GM19023 (cell line): ENCODE data around the gene LRRC19.

Experiments
- ATAC-seq: cut with Tn5 transposase; IDR thresholded peaks from one replicate; pipeline ENCODE4 v1.9.1; 2021; ENCODE audit warnings: mild to moderate bottlenecking, moderate library complexity; ENCODE audit not compliant: unreplicated experiment

Gene LRRC19

GRCh38 chr9:27005491-27005890, at the start of gene LRRC19:
LRRC19 (minus strand) TSS chr9:27005672; CDS start chr9:26999694, 5,978 bp downstream.
- ATAC-seq, result no peak

DNA sequence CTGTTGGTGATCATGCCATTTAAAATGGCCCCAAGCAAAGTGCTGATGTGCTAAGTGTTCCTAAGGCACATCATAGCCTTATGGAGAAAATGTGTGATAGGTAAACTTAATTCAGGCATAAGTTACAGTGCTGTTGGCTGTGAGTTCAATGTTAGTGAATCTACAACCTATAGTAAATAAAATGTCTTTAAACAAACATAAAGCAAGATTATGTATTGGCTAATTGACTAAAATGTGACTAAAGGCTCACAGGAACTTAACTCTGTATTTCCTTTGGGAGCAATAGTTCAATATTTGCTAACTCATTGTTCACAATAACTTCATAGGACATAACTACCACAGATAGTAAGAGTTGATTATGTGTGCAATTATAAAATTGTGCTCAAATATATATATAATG, 49.4 kb upstream of the LRRC19 start:
- ATAC-seq, result no peak

GRCh38 chr9:27054125-27054524, 48.7 kb upstream of the LRRC19 start:
- no peak for ATAC-seq

- ATAC-seq, result no peak
Observed at GRCh38 chr9:27053369-27054022, 48.0 kb upstream of the LRRC19 start.

- ATAC-seq, result no peak
Observed at GRCh38 chr9:27047136-27047535, 41.7 kb upstream of the LRRC19 start.

DNA sequence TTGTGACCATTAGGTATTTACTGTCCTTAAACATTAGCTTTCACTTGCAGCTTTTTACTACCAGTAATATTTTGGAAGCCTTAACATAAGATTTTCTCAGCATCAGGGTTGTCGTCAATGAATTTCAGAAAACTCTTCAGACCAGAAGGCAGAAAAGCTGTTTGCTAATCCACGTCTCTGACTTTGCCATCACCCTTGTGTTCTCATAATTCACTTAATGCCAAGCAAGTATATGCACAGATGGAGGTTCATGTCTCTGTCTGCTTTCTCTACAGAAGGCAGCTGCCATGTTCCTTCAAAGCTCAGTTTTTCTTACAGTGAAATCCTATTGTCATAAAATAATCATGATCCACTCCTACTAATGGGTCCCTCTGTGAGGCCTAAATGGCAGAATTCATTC, 37.7 kb upstream of the LRRC19 start:
- no peak for ATAC-seq

DNA sequence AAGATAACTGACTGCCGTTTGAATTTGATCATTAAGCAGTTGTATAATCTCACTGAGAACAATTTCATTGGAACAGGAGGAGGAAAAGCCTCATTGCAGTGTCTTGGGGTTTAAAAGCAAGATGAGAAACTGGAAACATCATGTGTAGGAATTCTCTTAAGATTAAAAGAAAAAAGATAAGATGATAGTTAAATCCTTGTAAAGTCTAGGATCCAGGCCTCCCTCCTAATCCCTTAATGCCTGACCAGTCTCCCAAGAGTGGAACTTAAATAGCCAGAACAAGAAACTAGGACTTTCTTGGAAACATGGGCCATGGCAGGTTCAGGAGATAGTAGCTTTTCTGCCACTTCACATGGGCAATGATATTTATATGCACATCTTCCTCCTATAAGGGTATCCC, 37.0 kb upstream of the LRRC19 start:
- no peak for ATAC-seq

DNA sequence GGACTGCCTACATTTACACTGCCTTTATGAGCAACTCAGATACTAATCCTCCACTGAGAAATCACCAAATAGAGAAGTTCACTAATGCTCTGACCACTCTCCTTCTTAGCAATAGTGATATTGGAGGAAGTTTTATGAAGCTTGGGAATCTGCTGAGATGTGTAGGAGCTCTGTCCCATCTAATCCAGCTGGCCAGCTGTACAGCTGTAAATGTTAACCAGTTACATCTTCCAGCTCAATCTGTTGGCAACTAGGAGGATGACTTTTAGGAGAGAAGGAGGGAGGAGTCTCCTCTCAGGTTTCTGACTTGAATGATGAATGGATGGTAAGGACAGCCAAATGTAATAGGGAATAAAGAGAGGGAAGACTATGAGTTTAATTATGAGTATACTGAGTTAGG, 36.3 kb upstream of the LRRC19 start:
- no peak for ATAC-seq

- ATAC-seq, result no peak
Observed at GRCh38 chr9:27037499-27037898, 32.0 kb upstream of the LRRC19 start.

DNA sequence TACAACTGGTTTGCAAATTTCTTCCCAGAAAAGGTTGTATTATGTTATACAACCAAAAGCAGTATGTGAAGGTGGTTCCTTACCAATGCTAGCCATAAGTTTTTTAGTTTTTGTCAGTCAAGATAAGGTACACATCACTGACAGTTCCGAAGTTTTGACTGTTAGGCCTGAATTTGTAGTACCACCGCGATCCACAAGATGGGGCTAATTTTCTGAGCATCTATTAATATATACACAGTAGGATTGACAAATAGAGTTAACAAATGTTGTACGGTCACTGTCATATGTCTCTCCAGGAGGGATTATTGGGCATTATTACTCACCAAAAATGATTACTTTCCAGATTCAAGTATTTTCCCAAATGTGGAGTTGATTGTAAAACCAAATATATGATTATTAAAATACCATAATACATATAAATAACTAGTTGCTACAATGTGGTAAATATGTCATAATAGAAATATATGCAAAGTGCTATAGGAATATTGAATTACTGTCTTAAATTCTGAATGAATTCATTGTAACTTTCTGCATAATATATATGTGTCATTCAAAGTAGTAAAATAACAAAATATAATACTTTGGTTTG, 28.4 kb upstream of the LRRC19 start:
- peak; percentile 70 for ATAC-seq

DNA sequence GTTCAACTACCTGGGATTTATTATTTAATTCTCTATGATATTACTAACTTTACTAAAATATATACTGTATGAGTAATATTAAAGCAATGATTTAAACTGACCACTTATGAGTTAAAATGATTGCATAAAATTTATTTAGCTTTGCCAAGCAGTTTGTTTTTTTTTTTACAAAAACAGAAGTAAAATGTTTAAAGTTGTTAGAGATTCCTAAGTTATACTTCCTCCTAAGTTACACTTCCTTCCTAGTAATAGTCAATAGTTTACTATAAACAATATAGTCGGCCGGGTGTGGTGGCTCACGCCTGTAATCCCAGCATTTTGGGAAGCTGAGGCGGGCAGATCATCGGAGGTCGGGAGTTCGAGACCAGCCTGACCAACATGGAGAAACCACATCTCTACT, 23.7 kb upstream of the LRRC19 start:
- no peak for ATAC-seq

GRCh38 chr9:27022920-27023319, 17.4 kb upstream of the LRRC19 start:
- no peak for ATAC-seq

DNA sequence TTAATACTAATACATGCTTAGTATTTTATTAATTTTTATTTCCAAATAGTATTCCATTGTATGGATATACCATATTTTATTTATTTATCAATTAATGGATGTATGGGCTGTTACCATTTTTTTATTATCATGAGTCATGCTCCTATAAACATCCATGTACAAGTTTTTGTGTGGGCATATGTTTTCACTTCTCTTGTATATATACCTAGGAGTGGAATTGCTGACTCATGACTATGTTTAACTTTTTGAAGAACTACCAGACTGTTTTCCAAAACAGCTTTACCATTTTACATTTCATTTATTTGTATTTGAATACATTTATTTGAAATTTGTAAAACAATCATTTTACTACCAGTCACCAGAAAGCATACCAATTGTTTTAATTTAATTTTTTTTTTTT, 14.1 kb upstream of the LRRC19 start:
- no peak for ATAC-seq

DNA sequence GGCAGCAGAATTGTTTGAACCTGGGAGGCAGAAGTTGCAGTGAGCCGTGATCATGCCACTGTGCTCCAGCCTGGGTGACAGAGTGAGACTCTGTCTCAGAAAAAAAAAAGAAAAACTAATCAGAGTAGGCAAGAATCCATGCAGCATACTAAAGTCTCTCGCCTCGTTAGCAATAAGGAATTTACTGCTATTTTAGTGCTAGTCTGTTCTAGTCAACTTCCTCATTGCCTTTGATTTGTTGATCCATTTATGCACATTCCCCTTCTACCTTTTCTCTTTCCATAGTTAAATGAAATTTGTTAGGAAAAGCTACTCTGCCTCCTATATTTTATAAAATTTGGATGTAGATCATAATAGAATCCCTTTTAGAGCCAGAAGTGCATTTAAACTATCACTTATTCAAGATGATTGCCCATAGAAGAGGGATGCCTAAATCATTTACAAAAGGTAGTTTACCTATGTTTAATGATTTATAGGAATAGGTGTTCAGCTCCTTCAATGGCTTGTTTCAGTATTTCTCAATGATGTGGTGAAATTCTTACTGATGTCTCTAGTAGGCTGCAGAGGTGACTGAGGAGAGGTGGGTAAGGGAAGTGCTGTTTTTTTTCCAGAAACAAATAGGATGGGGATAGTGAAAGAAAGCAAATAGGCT, 1.9 kb downstream of the LRRC19 start:
- no peak for ATAC-seq

DNA sequence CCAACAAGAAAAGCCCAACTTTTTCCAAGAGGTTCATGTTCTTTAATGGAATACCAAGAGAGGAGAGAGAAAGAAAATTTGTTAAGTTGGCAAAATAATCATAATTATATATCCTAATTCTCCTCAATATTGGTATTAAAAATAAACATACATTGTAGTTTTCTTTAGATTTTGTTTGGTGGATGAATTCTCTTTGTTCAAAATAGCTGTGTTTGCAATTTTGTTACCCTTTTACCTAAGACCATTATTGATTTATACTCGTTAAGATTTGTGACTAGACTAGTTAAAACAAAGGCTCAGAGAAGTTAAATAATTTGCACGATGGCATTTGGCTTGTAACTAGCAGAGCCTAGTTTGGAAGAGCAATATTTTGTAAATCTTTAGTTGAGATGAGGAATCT, 9.7 kb downstream of the LRRC19 start:
- ATAC-seq, result no peak

DNA sequence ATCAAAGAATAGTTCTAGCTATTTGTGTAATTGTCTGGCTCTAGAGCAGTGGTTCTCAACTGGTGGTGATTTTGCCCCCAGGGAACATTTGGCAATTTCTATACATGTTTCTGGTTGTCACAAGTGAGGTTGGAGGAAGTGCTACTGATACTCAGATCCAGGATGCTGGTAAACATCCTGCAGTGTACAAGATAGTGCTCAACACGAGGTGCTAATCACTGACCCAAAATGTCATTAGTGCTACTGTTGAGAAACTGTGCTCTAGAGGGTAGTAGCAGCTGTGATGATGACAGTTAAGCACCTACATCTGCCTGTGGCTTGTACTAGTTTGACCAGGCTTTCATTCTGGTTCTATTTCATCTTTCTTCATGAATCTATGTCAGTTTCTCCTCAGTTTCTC, 22.1 kb downstream of the LRRC19 start:
- ATAC-seq, result no peak

DNA sequence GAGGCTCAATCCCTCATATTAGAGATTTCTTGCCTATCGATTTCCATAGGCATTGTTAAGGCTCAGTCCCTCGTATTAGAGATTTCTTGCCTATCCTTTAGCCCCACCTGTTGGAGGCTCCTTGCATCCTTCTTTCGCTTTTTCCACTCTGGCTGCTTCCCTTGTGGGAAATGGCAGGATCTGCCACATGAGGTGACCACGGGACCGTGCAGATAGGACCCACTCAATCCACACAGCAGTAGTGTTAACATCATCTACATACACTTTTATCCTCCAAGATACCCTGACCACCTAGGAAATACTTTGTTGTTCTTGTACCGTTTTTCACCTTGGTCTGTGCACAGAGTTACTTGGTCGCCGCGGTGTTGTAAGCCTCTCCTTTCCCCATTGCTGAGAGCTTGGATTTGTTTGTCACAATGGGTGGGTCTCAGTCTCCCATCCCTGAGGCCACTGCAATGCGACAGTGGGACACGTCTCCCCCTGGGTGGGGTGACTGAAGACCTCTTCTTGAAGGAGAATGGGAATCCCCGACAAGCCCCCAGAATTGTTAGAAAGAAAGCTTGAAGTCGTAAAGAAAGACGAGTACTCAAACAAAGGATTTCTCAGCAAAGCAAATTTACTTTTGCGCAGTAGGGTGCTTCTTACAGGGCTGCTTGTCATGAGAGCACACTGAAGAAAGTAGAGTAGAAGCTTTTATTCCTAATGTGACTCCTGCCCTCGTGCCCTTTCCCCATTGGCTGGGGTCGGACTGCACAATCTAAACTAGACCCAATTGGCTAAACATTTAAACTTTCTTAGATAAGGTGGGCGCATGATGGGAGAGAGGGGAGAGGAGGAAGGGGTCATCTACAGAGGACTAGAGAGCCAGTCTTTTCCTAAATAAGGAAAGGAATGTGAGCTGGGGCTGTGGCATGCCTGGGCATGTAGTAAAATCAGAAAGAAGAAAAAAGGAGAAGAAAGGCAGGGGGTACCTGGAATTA, 29.5 kb downstream of the LRRC19 start:
- ATAC-seq, result no peak

DNA sequence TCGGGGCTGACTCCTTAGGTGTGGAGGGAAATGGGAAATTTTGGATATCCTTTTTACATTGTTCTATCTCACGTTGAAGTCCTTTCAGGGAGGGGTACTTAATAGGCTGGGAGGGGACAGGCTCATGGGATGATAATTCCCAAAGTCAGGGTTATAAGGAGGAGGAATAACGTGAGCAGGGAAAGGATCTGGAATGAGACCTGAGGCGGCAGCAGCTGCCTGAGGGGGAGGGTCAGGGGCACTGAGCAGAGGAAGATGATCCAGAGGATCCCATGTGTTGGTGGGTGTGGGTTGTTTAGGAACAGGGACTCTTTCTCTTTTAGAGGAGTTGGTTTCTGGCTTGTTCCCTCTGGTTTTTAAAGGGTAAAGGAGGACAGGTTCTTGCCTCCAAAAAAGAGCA, 30.5 kb downstream of the LRRC19 start:
- no peak for ATAC-seq

DNA sequence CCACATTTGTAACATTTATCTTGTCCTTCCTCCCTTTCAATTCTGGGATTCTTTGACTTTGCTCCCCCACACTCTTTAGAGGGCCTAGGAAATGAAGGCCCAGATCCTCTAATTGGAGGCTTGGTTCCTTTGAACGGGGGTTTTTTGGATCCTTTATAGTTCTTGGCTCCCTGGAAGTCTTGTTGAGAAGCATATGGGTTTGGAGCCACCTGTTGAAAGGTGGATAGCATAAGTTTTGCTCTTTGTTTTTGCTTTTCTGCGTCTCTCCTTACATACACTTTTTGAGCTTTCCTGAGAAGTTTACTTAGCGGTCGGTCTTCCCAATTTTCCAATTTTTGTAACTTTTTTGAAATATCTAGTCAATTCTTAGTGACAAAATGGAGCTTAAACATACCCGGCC, 31.5 kb downstream of the LRRC19 start:
- ATAC-seq, result no peak

GRCh38 chr9:26971721-26972120, 33.8 kb downstream of the LRRC19 start:
- ATAC-seq, result no peak

- ATAC-seq, result no peak
Observed at GRCh38 chr9:26956860-26957233, 48.6 kb downstream of the LRRC19 start.
